T47D (cell line): ENCODE measurements around the gene CSNK1E.
"Not testable (repeated sequence)": the region's sequence is repeated elsewhere in the genome, so short reads cannot be mapped to it uniquely, and the experiment has no call there.

ENCODE experiments used
- DNase-seq, 2 experiments: peaks; one replicate each; pipeline versions ENCODE4 v3.0.0 to v3.0.0-alpha.2; 2011 to 2012; ENCODE audit warnings: low read depth in 1 of 2, low spot score in 1 of 2
- JUND ChIP-seq: IDR thresholded peaks from 2 replicates; pipeline ENCODE4 v1.6.1; 2012; ENCODE audit warnings: low read depth
- in situ Hi-C: cut with HindIII; loops from 2 replicates; pipeline ENCODE4 v1.10.0; 2016; ENCODE audit warnings: low sequenced_read_pairs, low pct_unique_long_range_greater_than_20kb

CSNK1E gene

GRCh38 chr22:38347944-38348750 is 30.9 kb upstream of the CSNK1E start:
- in situ Hi-C loops, result no loop called here
- no peak for TF ChIP-seq JUND
- DNase-seq, result no peak

GRCh38 chr22:38347181-38347943 is 30.1 kb upstream of the CSNK1E start:
- DNase-seq, result no peak
- in situ Hi-C loops, result no loop called here
- TF ChIP-seq JUND, result no peak

GRCh38 chr22:38346506-38346905 is 29.3 kb upstream of the CSNK1E start:
- TF ChIP-seq JUND, result no peak
- in situ Hi-C loops, result no loop called here
- DNase-seq, result no peak

GRCh38 chr22:38345782-38346181 is 28.5 kb upstream of the CSNK1E start:
- in situ Hi-C loops, result no loop called here
- no peak for DNase-seq
- TF ChIP-seq JUND, result no peak

GRCh38 chr22:38339893-38340292 is 22.7 kb upstream of the CSNK1E start:
- in situ Hi-C loops, DNase-seq: not testable (repeated sequence)

GRCh38 chr22:38338772-38339379 is 21.6 kb upstream of the CSNK1E start:
- DNase-seq, result no peak
- in situ Hi-C loops, result no loop called here
- no peak for TF ChIP-seq JUND

GRCh38 chr22:38336699-38337098 is 19.5 kb upstream of the CSNK1E start:
- DNase-seq, result no peak
- in situ Hi-C loops, result no loop called here
- no peak for TF ChIP-seq JUND

GRCh38 chr22:38335077-38335476 is 17.8 kb upstream of the CSNK1E start:
- TF ChIP-seq JUND, result no peak
- no peak for DNase-seq
- in situ Hi-C loops, result no loop called here

- no peak for DNase-seq
- in situ Hi-C loops, result no loop called here
- TF ChIP-seq JUND, result no peak
Observed at GRCh38 chr22:38327805-38328204, 10.6 kb upstream of the CSNK1E start.

GRCh38 chr22:38327396-38327795 is 10.2 kb upstream of the CSNK1E start:
- no peak for TF ChIP-seq JUND
- DNase-seq, result no peak
- in situ Hi-C loops, result no loop called here

GRCh38 chr22:38325587-38325986 is 8.4 kb upstream of the CSNK1E start:
- no peak for DNase-seq
- in situ Hi-C loops, result no loop called here
- TF ChIP-seq JUND, result no peak

- TF ChIP-seq JUND, result no peak
- no peak for DNase-seq
- in situ Hi-C loops, result no loop called here
Observed at GRCh38 chr22:38320605-38321402, 3.6 kb upstream of the CSNK1E start.
